Cardiac fibroblast (primary cell): ENCODE data around the gene RNF152.

Experiments
- DNase-seq, 2 donors: peaks; one replicate each; pipeline versions ENCODE4 v3.0.0 to v3.0.0-alpha.2; 2010; ENCODE audit warnings: low read depth in 2 of 2
- H3K4me3 ChIP-seq, 2 donors: replicated peaks in 1 of 2; 1 replicate in 1 of 2; 2 replicates in 1 of 2; pipeline ENCODE4 v1.5.1; 2011; ENCODE audit warnings: low read depth in 2 of 2, low read length in 2 of 2, mild to moderate bottlenecking in 2 of 2, moderate library complexity in 1 of 2
- TF ChIP-seq, protein P1 (sequence below): IDR thresholded peaks from one replicate; pipeline ENCODE4 v1.5.1; 2011; ENCODE audit warnings: low read depth, mild to moderate bottlenecking, low read length, inconsistent platforms

The RNF152 gene

DNA sequence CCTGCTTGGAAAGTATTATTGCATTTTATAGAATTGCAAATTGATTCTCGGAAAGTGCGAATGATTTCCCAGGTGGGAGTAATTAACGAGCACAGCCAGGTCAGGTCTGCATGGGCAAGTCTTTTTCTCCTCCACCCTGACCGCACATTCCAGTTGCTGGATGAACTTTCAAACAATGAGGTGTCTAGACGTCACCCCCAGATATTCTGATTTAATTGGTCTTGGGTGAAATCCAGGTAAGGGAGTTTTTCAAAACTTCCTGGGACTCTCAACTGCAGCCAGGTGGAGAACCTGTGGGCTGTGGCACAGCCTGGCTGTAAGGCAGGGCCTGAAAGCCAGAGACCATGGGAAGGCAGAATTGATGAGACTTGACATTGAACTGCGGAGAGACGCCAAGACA is 15.9 kb upstream of the RNF152 start:
- no peak for DNase-seq
- TF ChIP-seq, protein P1, sequence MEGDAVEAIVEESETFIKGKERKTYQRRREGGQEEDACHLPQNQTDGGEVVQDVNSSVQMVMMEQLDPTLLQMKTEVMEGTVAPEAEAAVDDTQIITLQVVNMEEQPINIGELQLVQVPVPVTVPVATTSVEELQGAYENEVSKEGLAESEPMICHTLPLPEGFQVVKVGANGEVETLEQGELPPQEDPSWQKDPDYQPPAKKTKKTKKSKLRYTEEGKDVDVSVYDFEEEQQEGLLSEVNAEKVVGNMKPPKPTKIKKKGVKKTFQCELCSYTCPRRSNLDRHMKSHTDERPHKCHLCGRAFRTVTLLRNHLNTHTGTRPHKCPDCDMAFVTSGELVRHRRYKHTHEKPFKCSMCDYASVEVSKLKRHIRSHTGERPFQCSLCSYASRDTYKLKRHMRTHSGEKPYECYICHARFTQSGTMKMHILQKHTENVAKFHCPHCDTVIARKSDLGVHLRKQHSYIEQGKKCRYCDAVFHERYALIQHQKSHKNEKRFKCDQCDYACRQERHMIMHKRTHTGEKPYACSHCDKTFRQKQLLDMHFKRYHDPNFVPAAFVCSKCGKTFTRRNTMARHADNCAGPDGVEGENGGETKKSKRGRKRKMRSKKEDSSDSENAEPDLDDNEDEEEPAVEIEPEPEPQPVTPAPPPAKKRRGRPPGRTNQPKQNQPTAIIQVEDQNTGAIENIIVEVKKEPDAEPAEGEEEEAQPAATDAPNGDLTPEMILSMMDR: no peak
- H3K4me3 ChIP-seq: no peak overlapping the region

DNA sequence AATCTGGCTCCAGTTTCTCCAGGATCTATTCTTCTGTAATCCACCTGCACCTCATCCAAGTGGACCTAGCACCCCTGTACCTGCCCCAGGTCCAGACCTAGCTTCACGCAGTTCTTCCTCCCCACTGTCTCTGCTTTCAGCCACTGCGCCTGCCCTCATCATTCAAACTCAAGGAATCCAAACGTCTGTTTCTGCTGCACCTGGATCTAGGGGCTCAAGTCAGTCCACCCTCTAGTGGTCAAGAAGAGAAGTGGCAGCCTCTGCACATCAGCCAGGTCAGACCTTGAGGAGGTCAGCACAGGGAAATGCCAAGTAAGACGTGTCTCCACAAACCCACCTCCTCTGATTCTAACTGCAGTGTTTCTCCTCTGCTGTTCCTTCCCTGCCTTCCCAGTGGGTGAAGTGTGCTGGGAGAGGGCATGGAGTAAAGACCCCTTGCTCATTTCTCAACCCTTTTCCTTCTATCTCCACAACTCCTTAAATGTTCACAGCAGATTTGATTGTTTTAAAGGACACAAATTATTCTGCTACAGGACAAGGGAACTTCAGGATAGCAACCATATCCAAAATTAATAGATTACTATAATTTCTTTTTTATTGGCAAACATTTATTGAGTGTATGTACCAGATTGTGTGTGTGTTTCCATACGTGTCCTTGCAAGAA is 8.6 kb upstream of the RNF152 start:
- peak; percentile 70 to 76 for DNase-seq
- H3K4me3 ChIP-seq: no peak overlapping the region
- TF ChIP-seq, protein P1: peak; percentile 98

DNA sequence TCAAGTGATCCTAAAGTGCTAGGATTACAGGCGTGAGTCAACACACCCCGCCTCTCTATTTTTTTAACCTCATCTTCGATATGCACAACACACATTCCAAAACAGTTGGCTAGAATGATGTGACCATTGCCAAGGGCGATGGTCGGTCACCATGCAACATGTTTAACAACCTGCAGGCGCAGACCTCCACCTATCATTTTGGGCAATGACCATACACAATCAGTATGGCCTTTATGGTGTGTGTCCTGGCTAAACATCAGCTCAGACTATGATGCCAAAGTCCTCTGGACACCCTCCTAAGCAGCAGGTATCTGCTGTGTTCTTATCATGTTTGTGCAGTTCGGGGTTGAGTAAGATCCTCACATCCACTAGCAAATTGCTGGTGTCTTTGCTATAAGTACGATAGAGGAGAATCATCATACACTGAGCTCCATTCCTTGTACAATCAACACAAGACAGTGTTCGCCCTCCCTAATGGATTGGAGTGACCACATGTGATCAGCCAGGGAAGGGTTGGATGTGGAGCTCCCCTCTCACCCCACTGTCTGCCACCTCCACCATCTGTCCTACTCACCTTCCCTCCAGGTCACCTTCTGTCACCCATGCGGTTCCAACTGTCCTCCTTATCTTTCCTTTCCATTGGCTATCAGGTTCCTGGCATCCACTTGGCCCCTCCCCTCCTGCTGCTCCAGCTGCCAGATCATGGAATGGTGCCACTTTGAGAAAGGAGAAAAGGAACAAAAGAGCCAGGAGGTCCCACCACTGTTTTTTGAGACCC is 7.9 kb upstream of the RNF152 start:
- TF ChIP-seq, protein P1: no peak
- DNase-seq: no peak
- H3K4me3 ChIP-seq: no peak overlapping the region

DNA sequence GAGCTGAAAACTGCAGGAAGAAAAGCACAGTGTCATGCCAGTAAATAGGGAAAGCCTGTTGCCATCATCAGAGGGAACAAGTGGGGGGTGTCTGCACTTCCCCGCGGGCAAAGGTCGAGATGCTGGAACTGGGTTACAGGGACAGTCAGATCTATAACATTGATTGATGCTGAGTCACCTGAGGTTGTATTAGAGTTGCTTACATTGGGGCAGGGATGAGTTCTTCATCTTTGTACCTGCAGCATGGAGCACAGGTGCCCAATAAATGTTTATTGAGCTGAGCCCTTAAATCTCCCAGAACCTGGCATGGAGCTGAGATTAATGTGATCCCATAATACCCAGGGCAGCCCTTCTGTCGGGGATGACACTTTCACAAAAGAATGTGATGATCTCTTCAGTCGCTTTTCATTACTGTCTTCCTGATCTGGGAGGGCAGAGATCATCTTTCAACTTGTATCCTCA is 5.9 kb upstream of the RNF152 start:
- no peak for DNase-seq
- no peak overlapping the region for H3K4me3 ChIP-seq
- TF ChIP-seq, protein P1: no peak

DNA sequence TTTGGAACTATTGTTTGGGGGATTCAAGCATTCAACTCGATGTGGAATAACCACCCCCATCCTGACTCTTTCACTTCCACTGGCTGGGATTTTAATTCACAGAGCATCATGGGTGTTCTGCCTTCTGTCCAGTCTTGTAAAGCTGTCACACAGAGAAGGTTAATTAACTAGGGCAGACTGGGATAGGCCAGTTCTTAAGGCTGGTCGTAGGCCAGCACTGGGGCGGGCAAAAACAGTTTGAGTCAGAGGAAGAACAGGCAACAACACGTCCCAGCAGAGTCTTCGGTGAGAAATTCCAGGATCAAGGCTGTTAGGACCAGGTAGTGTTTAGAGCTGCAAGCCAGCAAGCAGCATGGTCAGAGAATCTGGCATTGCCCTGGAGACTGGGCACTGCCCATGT is 4.0 kb upstream of the RNF152 start:
- TF ChIP-seq, protein P1: no peak
- peak; percentile 72 to 76 for DNase-seq

DNA sequence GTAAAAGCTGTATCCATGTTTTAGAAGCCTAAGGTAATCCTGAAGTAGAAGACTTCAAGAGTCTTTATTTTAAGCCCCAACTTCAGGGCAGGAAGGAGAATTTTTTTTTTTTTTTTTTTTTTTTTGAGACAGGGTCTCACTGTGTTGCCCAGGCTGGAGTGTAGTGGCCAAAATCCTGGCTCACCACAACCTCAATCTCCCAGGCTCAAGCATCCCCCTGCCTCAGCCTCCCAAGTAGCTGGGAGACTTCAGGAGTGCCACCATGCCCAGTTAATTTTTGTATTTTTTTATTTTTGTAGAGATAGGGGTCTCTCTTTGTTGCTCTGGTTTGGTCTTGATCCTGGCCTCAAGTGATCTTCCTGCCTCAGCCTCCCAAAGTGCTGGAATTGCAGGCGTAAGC is 3.3 kb upstream of the RNF152 start:
- H3K4me3 ChIP-seq: no peak overlapping the region
- TF ChIP-seq, protein P1: no peak
- no peak for DNase-seq

More for the DNA sequence above, 4.0 kb upstream of the RNF152 start:
- no peak overlapping the region for H3K4me3 ChIP-seq
